Endodermal cell (in vitro differentiated cells): ENCODE data around the gene MEGF11. TPM values are rescaled to one million over a fixed set of nuclear protein-coding genes. Genes with fewer than 3 reads are reported as not detected.

Source experiments
- DNase-seq: peaks from one replicate; pipeline ENCODE4 v3.0.0-alpha.2; 2017
- H3K27ac ChIP-seq: 2 replicates; pipeline ENCODE4 v1.5.1; 2013; ENCODE audit warnings: mild to moderate bottlenecking, low read depth, low read length, moderate library complexity
- H3K27me3 ChIP-seq: 2 replicates; pipeline ENCODE4 v1.6.1; 2013; ENCODE audit warnings: mild to moderate bottlenecking, low read length, moderate library complexity; ENCODE audit not compliant: insufficient read depth, control insufficient read depth, poor library complexity, severe bottlenecking
- H3K36me3 ChIP-seq: 2 replicates; pipeline ENCODE4 v1.7.0; 2013; ENCODE audit warnings: mild to moderate bottlenecking, low read length, moderate library complexity; ENCODE audit not compliant: control insufficient read depth, insufficient read depth
- H3K4me1 ChIP-seq: one replicate; pipeline ENCODE4 v1.7.0; 2013; ENCODE audit warnings: low read length; ENCODE audit not compliant: control insufficient read depth, insufficient read depth
- H3K4me3 ChIP-seq: 2 replicates; pipeline ENCODE4 v1.5.1; 2013; ENCODE audit warnings: mild to moderate bottlenecking, low read length, moderate library complexity
- H3K9ac ChIP-seq: 2 replicates; pipeline ENCODE4 v1.6.1; 2013; ENCODE audit warnings: mild to moderate bottlenecking, low read length, moderate library complexity; ENCODE audit not compliant: poor library complexity, severe bottlenecking; ENCODE audit errors: extremely low read depth
- H3K9me3 ChIP-seq: 2 replicates; pipeline ENCODE4 v1.6.1; 2013; ENCODE audit warnings: mild to moderate bottlenecking, low read length, moderate library complexity; ENCODE audit not compliant: control insufficient read depth
- H3K27ac Mint-ChIP-seq: 2 replicates; pipeline ENCODE4 v1.8.0; 2020; ENCODE audit warnings: mixed read lengths
- H3K27me3 Mint-ChIP-seq: 2 replicates; pipeline ENCODE4 v1.8.0; 2021; ENCODE audit warnings: mild to moderate bottlenecking, mixed read lengths; ENCODE audit not compliant: insufficient read depth
- H3K36me3 Mint-ChIP-seq: 2 replicates; pipeline ENCODE4 v1.8.0; 2020; ENCODE audit warnings: low read depth, mixed read lengths
- H3K4me1 Mint-ChIP-seq: 2 replicates; pipeline ENCODE4 v1.8.0; 2020; ENCODE audit warnings: mixed read lengths
- H3K4me3 Mint-ChIP-seq: 2 replicates; pipeline ENCODE4 v1.8.0; 2020; ENCODE audit warnings: mild to moderate bottlenecking, moderate library complexity, mixed read lengths
- H3K9me3 Mint-ChIP-seq: 2 replicates; pipeline ENCODE4 v1.8.0; 2020; ENCODE audit warnings: mild to moderate bottlenecking, mixed read lengths
- CTCF ChIP-seq: fragments of 200-600 bp; sonication (generic); conservative IDR thresholded peaks from 2 replicates; pipeline ENCODE4 v1.5.0; 2021; ENCODE audit warnings: antibody characterized with exemption, mild to moderate bottlenecking
- WGBS, 2 experiments: methylation state at CpG; one replicate each; pipeline versions ENCODE4 v1.1.5 to v1.1.7; 2013; ENCODE audit warnings: missing lambda C conversion rate in 2 of 2, mixed read lengths in 1 of 2; ENCODE audit not compliant: insufficient coverage in 1 of 2, insufficient read length in 1 of 2; 5-methylcytosine and 5-hydroxymethylcytosine counted together
- total RNA-seq, 2 donors: library from RNA; stranded (reverse); fragmentation: NEBNext Ultra II Directional in 1 of 2; extraction: Animal tissue kit (Norgen Biotek cat#: 25700) in 1 of 2; gene quantifications; 2 replicates in 1 of 2; 3 replicates in 1 of 2; pipeline ENCODE4 v1.2.1, GENCODE V29; 2021

Gene MEGF11
- total RNA-seq, 2 donors from 2014 or later: 0.73 to 1.2 TPM

- Histone ChIP-seq H3K36me3 (no peaks in the 10 kb centered on the region), H3K9ac (no peak overlapping the region), H3K4me3 (no peak overlapping the region), H3K9me3 (no peaks in the 10 kb centered on the region), H3K27ac (no peak overlapping the region), H3K4me1 (no peaks in the 10 kb centered on the region), H3K27me3 (no peaks in the 10 kb centered on the region)
- 73 to 77% methylated on average over 10 to 11 of the region's 11 CpGs for WGBS, 2 experiments
- no peaks in the 10 kb centered on the region for H3K4me1 Mint-ChIP-seq
- no peaks in the 10 kb centered on the region for H3K36me3 Mint-ChIP-seq
- no peaks in the 10 kb centered on the region for H3K9me3 Mint-ChIP-seq
- peak; percentile 45 for TF ChIP-seq CTCF
- peak; percentile 74 for DNase-seq
- H3K4me3 Mint-ChIP-seq: no peak overlapping the region
- H3K27ac Mint-ChIP-seq: no peak overlapping the region
- H3K27me3 Mint-ChIP-seq: peaks cover under 1% of the 10 kb centered on the region
These were observed 234.2 kb downstream of the MEGF11 start for GRCh38 chr15:66019368-66019767.

- H3K36me3 ChIP-seq: no peaks in the 10 kb centered on the region
- H3K4me1 ChIP-seq: no peaks in the 10 kb centered on the region
- WGBS, 2 experiments: 88 to 97% methylated on average over 3 to 8 of the region's 8 CpGs
- no peaks in the 10 kb centered on the region for H3K9me3 ChIP-seq
- H3K36me3 Mint-ChIP-seq: no peaks in the 10 kb centered on the region
- H3K4me3 Mint-ChIP-seq: no peak overlapping the region
- H3K4me3 ChIP-seq: no peak overlapping the region
- DNase-seq: no peak
- no peaks in the 10 kb centered on the region for H3K9me3 Mint-ChIP-seq
- no peaks in the 10 kb centered on the region for H3K27me3 Mint-ChIP-seq
- peaks cover 4% of the 10 kb centered on the region for H3K4me1 Mint-ChIP-seq
- no peak overlapping the region for H3K27ac Mint-ChIP-seq
- H3K27ac ChIP-seq: no peak overlapping the region
- no peaks in the 10 kb centered on the region for H3K27me3 ChIP-seq
- no peak for TF ChIP-seq CTCF
- H3K9ac ChIP-seq: no peak overlapping the region
These were observed 235.1 kb downstream of the MEGF11 start for GRCh38 chr15:66018488-66018797.

- no peaks in the 10 kb centered on the region for H3K36me3 ChIP-seq
- H3K9ac ChIP-seq: no peak overlapping the region
- no peaks in the 10 kb centered on the region for H3K9me3 ChIP-seq
- no peak for DNase-seq
- Mint-ChIP-seq H3K27ac (no peak overlapping the region), H3K36me3 (no peaks in the 10 kb centered on the region), H3K9me3 (no peaks in the 10 kb centered on the region), H3K27me3 (no peaks in the 10 kb centered on the region), H3K4me3 (no peak overlapping the region), H3K4me1 (peaks cover 4% of the 10 kb centered on the region)
- H3K4me3 ChIP-seq: no peak overlapping the region
- no peak overlapping the region for H3K27ac ChIP-seq
- WGBS, 2 experiments: 87 to 93% methylated on average over 6 to 10 of the region's 10 CpGs
- TF ChIP-seq CTCF: no peak
- H3K27me3 ChIP-seq: no peaks in the 10 kb centered on the region
- H3K4me1 ChIP-seq: peaks cover 4% of the 10 kb centered on the region
These were observed 235.6 kb downstream of the MEGF11 start for GRCh38 chr15:66017792-66018487.
